PC-9 (cell line): ENCODE data around the gene IL1F10. TPM values are rescaled to one million over a fixed set of nuclear protein-coding genes. Genes with fewer than 3 reads are reported as not detected.

Experiments
- BruUV-seq: library from RNA; stranded (reverse); fragments of 400-500 nt; replicated peaks from 2 replicates; lab custom pipeline; 2021; lab: Mats Ljungman, UMichigan
- CTCF ChIA-PET: fragments of 300-600 bp; sonication (Branson Sonifier 250); formaldehyde crosslinking; loops from one replicate; lab custom pipeline; 2022; ENCODE audit warnings: antibody characterized with exemption; lab: Charles Lee
- POLR2A ChIA-PET: fragments of 300-600 bp; sonication (Branson Sonifier 250); formaldehyde crosslinking; loops from one replicate; lab custom pipeline; 2022; ENCODE audit warnings: antibody characterized with exemption; ENCODE audit not compliant: unreplicated experiment; lab: Charles Lee
- DNase-seq, 2 experiments: peaks; one replicate each; pipeline versions ENCODE4 v3.0.0 to v3.0.0-alpha.2; 2015 to 2022; ENCODE audit warnings: mixed read lengths in 1 of 2
- H2AFZ ChIP-seq: fragments of 200-600 bp; sonication (generic); 2 replicates; pipeline ENCODE4 v1.8.1; 2017; ENCODE audit warnings: antibody characterized with exemption
- H3F3A ChIP-seq: fragments of 200-600 bp; sonication (generic); 2 replicates; pipeline ENCODE4 v1.8.1; 2017; ENCODE audit warnings: antibody characterized with exemption, mild to moderate bottlenecking, low read depth; ENCODE audit not compliant: insufficient read depth
- H3K27ac ChIP-seq: fragments of 200-600 bp; sonication (generic); 2 replicates; pipeline ENCODE4 v1.6.1; 2016; ENCODE audit warnings: mixed run types
- H3K27me3 ChIP-seq: fragments of 200-600 bp; sonication (generic); 2 replicates; pipeline ENCODE4 v1.6.1; 2016; ENCODE audit warnings: low read depth, mixed run types; ENCODE audit not compliant: insufficient read depth
- H3K36me3 ChIP-seq: fragments of 200-600 bp; sonication (generic); 2 replicates; pipeline ENCODE4 v1.6.1; 2016; ENCODE audit warnings: low read depth, mixed run types
- H3K4me1 ChIP-seq: fragments of 200-600 bp; sonication (generic); replicated peaks from 2 replicates; pipeline ENCODE4 v1.6.1; 2016; ENCODE audit warnings: mixed run types; ENCODE audit not compliant: insufficient read depth
- H3K4me2 ChIP-seq: fragments of 200-600 bp; sonication (generic); 2 replicates; pipeline ENCODE4 v1.6.1; 2017; ENCODE audit warnings: mixed run types
- H3K4me3 ChIP-seq: fragments of 200-600 bp; sonication (generic); 2 replicates; pipeline ENCODE4 v1.6.1; 2016; ENCODE audit warnings: mixed run types
- H3K79me2 ChIP-seq: fragments of 200-600 bp; sonication (generic); 2 replicates; pipeline ENCODE4 v1.6.1; 2017; ENCODE audit warnings: low read depth, mixed run types
- H3K9me2 ChIP-seq: fragments of 200-600 bp; sonication (generic); 2 replicates; pipeline ENCODE4 v1.8.1; 2017; ENCODE audit warnings: mild to moderate bottlenecking; ENCODE audit not compliant: insufficient read depth
- H3K9me3 ChIP-seq: fragments of 200-600 bp; sonication (generic); 2 replicates; pipeline ENCODE4 v1.8.1; 2016; ENCODE audit warnings: low read depth; ENCODE audit not compliant: insufficient read depth
- H4K20me1 ChIP-seq: fragments of 200-600 bp; sonication (generic); 2 replicates; pipeline ENCODE4 v1.8.1; 2017; ENCODE audit not compliant: insufficient read depth
- CTCF ChIP-seq: fragments of 200-600 bp; sonication (generic); conservative IDR thresholded peaks from 2 replicates; pipeline ENCODE4 v1.6.1; 2017; ENCODE audit warnings: mixed run types, antibody characterized with exemption, mild to moderate bottlenecking, moderate library complexity
- EZH2 ChIP-seq: fragments of 200-600 bp; sonication (generic); IDR thresholded peaks from 2 replicates; pipeline ENCODE4 v1.8.0; 2017; ENCODE audit warnings: antibody characterized with exemption, low read depth
- intact Hi-C: fragments of 100-400 bp; cut with micrococcal nuclease; formaldehyde crosslinking; loops from one replicate; pipeline ENCODE4 v1.10.0; 2022; ENCODE audit not compliant: unreplicated experiment
- total RNA-seq: library from RNA; stranded (reverse); gene quantifications from 2 replicates; pipeline ENCODE4 v1.2.3, GENCODE V29; 2021

IL1F10 gene
- total RNA-seq, 1 experiment from 2014 or later, result not detected

DNA sequence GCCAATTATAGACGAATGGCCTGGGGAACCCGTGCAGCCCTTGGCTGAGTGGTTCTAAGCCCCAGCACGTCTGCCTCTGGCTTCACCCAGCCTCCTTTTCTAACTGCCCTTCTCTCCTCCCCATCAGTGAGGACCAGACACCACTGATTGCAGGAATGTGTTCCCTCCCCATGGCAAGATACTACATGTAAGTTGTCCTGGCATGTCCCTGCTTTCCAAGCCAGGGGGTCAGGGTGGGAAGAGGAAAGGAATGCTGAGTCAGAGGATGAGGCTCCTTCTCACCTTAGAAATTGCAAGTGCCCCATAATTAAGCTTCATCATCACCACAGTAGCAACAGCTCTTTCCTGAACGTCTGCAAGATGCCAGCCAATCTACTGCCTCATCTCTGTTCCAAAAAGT lies 4.8 kb downstream of the IL1F10 start:
- Histone ChIP-seq H3K36me3 (no peaks in the 10 kb centered on the region), H3F3A (peaks cover 53% of the 10 kb centered on the region), H3K27ac (no peak overlapping the region), H3K4me2 (no peak overlapping the region), H3K79me2 (no peaks in the 10 kb centered on the region), H3K4me3 (no peak overlapping the region), H3K4me1 (peaks cover 84% of the 10 kb centered on the region), H3K9me2 (no peaks in the 10 kb centered on the region), H3K27me3 (no peaks in the 10 kb centered on the region), H4K20me1 (no peaks in the 10 kb centered on the region), H2AFZ (no peak overlapping the region), H3K9me3 (no peaks in the 10 kb centered on the region)
- no peak for TF ChIP-seq EZH2
- TF ChIP-seq CTCF, result no peak
- ChIA-PET POLR2A (interaction anchor here (0.7 kb wide), 2 partner anchors 115 to 126 kb away, joined by 3 to 4 read pairs; no protein-coding TSS in a partner anchor), CTCF (interaction anchor here (0.6 kb wide), 2 partner anchors 28 to 170 kb away, joined by 3 to 5 read pairs; no protein-coding TSS in a partner anchor)
- intact Hi-C loops, result loop anchor here (10.0 kb wide), 1 partner anchor 428 kb away; the partner anchor contains the start of gene SLC20A1
- no peak for DNase-seq
- BruUV-seq, result no TSS peak

- Histone ChIP-seq H3K4me1 (peaks cover 82% of the 10 kb centered on the region), H3K4me2 (no peak overlapping the region), H3K27me3 (no peaks in the 10 kb centered on the region), H3K9me2 (no peaks in the 10 kb centered on the region), H4K20me1 (no peaks in the 10 kb centered on the region), H2AFZ (no peak overlapping the region), H3K36me3 (no peaks in the 10 kb centered on the region), H3F3A (peaks cover 52% of the 10 kb centered on the region), H3K79me2 (no peaks in the 10 kb centered on the region), H3K27ac (no peak overlapping the region), H3K9me3 (no peaks in the 10 kb centered on the region), H3K4me3 (no peak overlapping the region)
- intact Hi-C loops, result loop anchor here (10.0 kb wide), 1 partner anchor 429 kb away; the partner anchor contains the start of gene SLC20A1
- DNase-seq, result no peak
- ChIA-PET POLR2A (interaction anchor here (0.7 kb wide), 1 partner anchor 116 kb away, joined by 4 read pairs; no protein-coding TSS in a partner anchor), CTCF (interaction anchor here (0.6 to 0.7 kb wide), 2 partner anchors 29 to 110 kb away, joined by 3 to 5 read pairs; no protein-coding TSS in a partner anchor)
- TF ChIP-seq EZH2 (no peak), CTCF (no peak)
- BruUV-seq, result no TSS peak
Measured at GRCh38 chr2:113073325-113073834, 5.6 kb downstream of the IL1F10 start.

GRCh38 chr2:113075030-113075429 lies 7.3 kb downstream of the IL1F10 start:
- Histone ChIP-seq H3K4me1 (peaks cover 79% of the 10 kb centered on the region), H2AFZ (no peak overlapping the region), H4K20me1 (no peaks in the 10 kb centered on the region), H3K27ac (no peak overlapping the region), H3K9me2 (no peaks in the 10 kb centered on the region), H3K36me3 (no peaks in the 10 kb centered on the region), H3F3A (peaks cover 50% of the 10 kb centered on the region), H3K4me3 (no peak overlapping the region), H3K9me3 (no peaks in the 10 kb centered on the region), H3K4me2 (no peak overlapping the region), H3K27me3 (no peaks in the 10 kb centered on the region), H3K79me2 (no peaks in the 10 kb centered on the region)
- POLR2A ChIA-PET, result no interaction called here
- BruUV-seq, result no TSS peak
- CTCF ChIA-PET, result no interaction called here
- TF ChIP-seq EZH2 (no peak), CTCF (no peak)
- peak in 1 of 2 experiments; percentile 11 for DNase-seq
- intact Hi-C loops, result loop anchor here (5.0 to 10.0 kb wide), 3 partner anchors 63 to 430 kb away; partner anchors contain the start of gene SLC20A1
